HepG2 (cell line): ENCODE data around the gene CAMTA1. TPM values are rescaled to one million over a fixed set of nuclear protein-coding genes. Genes with fewer than 3 reads are reported as not detected.

Experiments
- ATAC-seq: fragments of 200-7000 bp; cut with Tn5 transposase; 3 replicates; pipeline ENCODE4 v1.9.1; 2020; ENCODE audit warnings: mild to moderate bottlenecking, moderate library complexity
- BruUV-seq: library from RNA; stranded (reverse); fragments of 400-500 nt; replicated peaks from 2 replicates; lab custom pipeline; 2021; lab: Mats Ljungman, UMichigan
- CTCF ChIA-PET: fragments of 300-600 bp; formaldehyde crosslinking; extraction: SDS; loops from one replicate; lab custom pipeline; 2021; ENCODE audit warnings: low total read pairs, inconsistent platforms, low intra/inter-chr PET ratio; lab: Yijun Ruan, JAX
- POLR2A ChIA-PET: fragments of 350-600 bp; sonication (Branson Sonifier 250); formaldehyde crosslinking; loops from one replicate; lab custom pipeline; 2020; ENCODE audit warnings: antibody characterized with exemption, inconsistent platforms; lab: Yijun Ruan, JAX
- DNase-seq: peaks from one replicate; pipeline ENCODE4 v3.0.0-alpha.2; 2015; ENCODE audit warnings: low spot score
- FAIRE-seq: peaks from 3 replicates; lab custom pipeline; 2011; peaks lifted over from hg19 to GRCh38; lab: Jason Lieb, UNC
- H2AFZ ChIP-seq: one replicate; pipeline ENCODE4 v1.6.1; 2011; ENCODE audit warnings: low read length, inconsistent platforms
- H3K27ac ChIP-seq: fragments of 300-600 bp; 3 replicates; pipeline ENCODE4 v1.8.0; 2011; ENCODE audit warnings: mixed run types, mild to moderate bottlenecking, mixed read lengths, low read length, inconsistent platforms; ENCODE audit not compliant: insufficient read depth; ENCODE audit errors: extremely low read length
- H3K27me3 ChIP-seq, 2 experiments: fragments of 200-600 bp in 1 of 2; 2 replicates in 1 of 2; 3 replicates in 1 of 2; pipeline versions ENCODE4 v1.6.0 to v1.8.0; 2011; ENCODE audit warnings: low read length in 2 of 2, mild to moderate bottlenecking in 2 of 2, moderate library complexity in 2 of 2, inconsistent platforms in 1 of 2; ENCODE audit not compliant: insufficient read depth in 2 of 2, control insufficient read depth in 1 of 2
- H3K36me3 ChIP-seq, 2 experiments: fragments of 200-600 bp in 1 of 2; replicated peaks in 1 of 2; 2 replicates in 1 of 2; 3 replicates in 1 of 2; pipeline versions ENCODE4 v1.5.1 to v1.8.0; 2011; ENCODE audit warnings: low read length in 2 of 2, inconsistent platforms in 1 of 2; ENCODE audit not compliant: insufficient read depth in 2 of 2, control insufficient read depth in 1 of 2
- H3K4me1 ChIP-seq: 2 replicates; pipeline ENCODE4 v1.5.1; 2012; ENCODE audit warnings: low read length, inconsistent platforms; ENCODE audit not compliant: insufficient read depth
- H3K4me2 ChIP-seq: 2 replicates; pipeline ENCODE4 v1.6.0; 2011; ENCODE audit warnings: low read depth, low read length, inconsistent platforms
- H3K4me3 ChIP-seq, 3 experiments: fragments of 200-600 bp in 1 of 3; sonication (generic), shearing (Covaris generic) in 1 of 3; replicated peaks in 1 of 3; 2 replicates each; pipeline ENCODE4 v1.5.1; 2011 to 2016; ENCODE audit warnings: low read length in 3 of 3, inconsistent platforms in 2 of 3, low read depth in 2 of 3, mild to moderate bottlenecking in 2 of 3, control low read depth in 1 of 3, mixed read lengths in 1 of 3; ENCODE audit not compliant: insufficient read depth in 1 of 3
- H3K79me2 ChIP-seq: one replicate; pipeline ENCODE4 v1.6.1; 2011; ENCODE audit warnings: low read length, inconsistent platforms; ENCODE audit not compliant: insufficient read depth
- H3K9ac ChIP-seq: 2 replicates; pipeline ENCODE4 v1.6.0; 2011; ENCODE audit warnings: mild to moderate bottlenecking, low read depth, low read length, inconsistent platforms; ENCODE audit not compliant: insufficient read depth
- H3K9me3 ChIP-seq: 2 replicates; pipeline ENCODE4 v1.5.1; 2012; ENCODE audit warnings: mild to moderate bottlenecking, low read length
- H4K20me1 ChIP-seq: 2 replicates; pipeline ENCODE4 v1.6.0; 2011; ENCODE audit warnings: inconsistent platforms, mild to moderate bottlenecking, low read length, moderate library complexity; ENCODE audit not compliant: insufficient read depth
- WGBS: methylation state at CpG from one replicate; pipeline ENCODE4 v1.1.6; 2017; ENCODE audit warnings: low lambda C conversion rate; 5-methylcytosine and 5-hydroxymethylcytosine counted together
- in situ Hi-C: cut with HindIII; loops from 2 replicates; pipeline ENCODE4 v1.10.0; 2017; ENCODE audit warnings: low pct_unique_long_range_greater_than_20kb; ENCODE audit not compliant: extremely low pct_ligation_motif_present
- intact Hi-C: fragments of 100-400 bp; cut with micrococcal nuclease; formaldehyde crosslinking; loops from one replicate; pipeline ENCODE4 v1.10.0; 2022; ENCODE audit not compliant: unreplicated experiment
- polyA plus RNA-seq, 8 experiments: library from polyadenylated mRNA; depleted of rRNA in 3 of 8; stranded (reverse) in 7 of 8; unstranded in 1 of 8; fragments of >200 nt; fragmentation: Illumina TruSeq in 4 of 8; extraction: Trizol in 4 of 8; gene quantifications; 2 replicates each; pipeline versions ENCODE4 v1.2.1 to v1.2.3, GENCODE V29; 2011 to 2016; ENCODE audit warnings: low read depth in 4 of 8, missing spikeins in 1 of 8, mixed read lengths in 1 of 8; ENCODE audit not compliant: insufficient read depth in 1 of 8
- total RNA-seq, 5 experiments: library from RNA; depleted of rRNA; stranded (reverse); fragments of >200 nt; fragmentation: Illumina TruSeq; extraction: Trizol; gene quantifications; 2 replicates each; pipeline ENCODE4 v1.2.3, GENCODE V29; 2016; ENCODE audit warnings: low read depth in 1 of 5
- TF ChIP-seq, protein P1 (sequence below): sonication (generic); formaldehyde crosslinking; IDR thresholded peaks from 2 replicates; pipeline ENCODE4 v1.4.0; 2020; ENCODE audit warnings: missing genetic modification reagents
- TF ChIP-seq, protein P2 (sequence below): fragments of 450-650 bp; IDR thresholded peaks from 2 replicates; pipeline ENCODE4 v1.6.1; 2016

CAMTA1 gene
- total and polyA plus RNA-seq, 2 of the 13 experiments (the other 11 are each of a cell fraction or from before 2014, with no cell fraction given), result 25.0 to 36.4 TPM

DNA sequence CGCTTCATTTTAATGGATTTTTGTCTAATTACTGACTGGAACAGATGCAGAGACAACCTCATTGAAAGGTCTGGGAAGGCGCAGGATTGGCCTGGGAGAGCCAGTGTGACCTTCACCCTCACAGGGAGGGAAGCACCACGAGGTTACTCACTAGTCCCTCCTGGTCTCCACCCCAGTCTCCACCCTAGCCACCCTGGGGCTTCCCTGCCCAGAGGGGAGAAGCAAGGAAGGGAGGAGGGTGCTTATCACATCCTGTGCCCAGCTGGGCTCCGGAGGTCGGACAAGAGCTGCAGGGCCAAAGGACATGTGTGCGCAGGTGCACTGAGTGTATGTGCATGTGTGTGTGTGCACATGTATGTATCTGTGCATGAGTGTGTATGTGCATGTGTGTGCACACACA is 765.7 kb downstream of the CAMTA1 start:
- Histone ChIP-seq H3K36me3 (no peaks in the 10 kb centered on the region), H3K9ac (no peak overlapping the region), H3K4me1 (peaks cover 24% of the 10 kb centered on the region), H3K9me3 (no peaks in the 10 kb centered on the region), H3K79me2 (no peaks in the 10 kb centered on the region), H3K27ac (no peak overlapping the region), H3K27me3 (peaks cover 0 to 16% of the 10 kb centered on the region in 2 experiments; a peak in 1 of 5 replicates), H2AFZ (no peak overlapping the region), H3K4me3 (no peak overlapping the region), H4K20me1 (no peaks in the 10 kb centered on the region), H3K4me2 (no peak overlapping the region)
- FAIRE-seq (no peak), ATAC-seq (no peak), DNase-seq (no peak)
- POLR2A ChIA-PET, result no interaction called here
- intact Hi-C loops (no loop called here), in situ Hi-C loops (no loop called here)
- 32% methylated on average over 3 of the region's 6 CpGs for WGBS
- CTCF ChIA-PET, result no interaction called here
- no TSS peak for BruUV-seq
- TF ChIP-seq, protein P1, sequence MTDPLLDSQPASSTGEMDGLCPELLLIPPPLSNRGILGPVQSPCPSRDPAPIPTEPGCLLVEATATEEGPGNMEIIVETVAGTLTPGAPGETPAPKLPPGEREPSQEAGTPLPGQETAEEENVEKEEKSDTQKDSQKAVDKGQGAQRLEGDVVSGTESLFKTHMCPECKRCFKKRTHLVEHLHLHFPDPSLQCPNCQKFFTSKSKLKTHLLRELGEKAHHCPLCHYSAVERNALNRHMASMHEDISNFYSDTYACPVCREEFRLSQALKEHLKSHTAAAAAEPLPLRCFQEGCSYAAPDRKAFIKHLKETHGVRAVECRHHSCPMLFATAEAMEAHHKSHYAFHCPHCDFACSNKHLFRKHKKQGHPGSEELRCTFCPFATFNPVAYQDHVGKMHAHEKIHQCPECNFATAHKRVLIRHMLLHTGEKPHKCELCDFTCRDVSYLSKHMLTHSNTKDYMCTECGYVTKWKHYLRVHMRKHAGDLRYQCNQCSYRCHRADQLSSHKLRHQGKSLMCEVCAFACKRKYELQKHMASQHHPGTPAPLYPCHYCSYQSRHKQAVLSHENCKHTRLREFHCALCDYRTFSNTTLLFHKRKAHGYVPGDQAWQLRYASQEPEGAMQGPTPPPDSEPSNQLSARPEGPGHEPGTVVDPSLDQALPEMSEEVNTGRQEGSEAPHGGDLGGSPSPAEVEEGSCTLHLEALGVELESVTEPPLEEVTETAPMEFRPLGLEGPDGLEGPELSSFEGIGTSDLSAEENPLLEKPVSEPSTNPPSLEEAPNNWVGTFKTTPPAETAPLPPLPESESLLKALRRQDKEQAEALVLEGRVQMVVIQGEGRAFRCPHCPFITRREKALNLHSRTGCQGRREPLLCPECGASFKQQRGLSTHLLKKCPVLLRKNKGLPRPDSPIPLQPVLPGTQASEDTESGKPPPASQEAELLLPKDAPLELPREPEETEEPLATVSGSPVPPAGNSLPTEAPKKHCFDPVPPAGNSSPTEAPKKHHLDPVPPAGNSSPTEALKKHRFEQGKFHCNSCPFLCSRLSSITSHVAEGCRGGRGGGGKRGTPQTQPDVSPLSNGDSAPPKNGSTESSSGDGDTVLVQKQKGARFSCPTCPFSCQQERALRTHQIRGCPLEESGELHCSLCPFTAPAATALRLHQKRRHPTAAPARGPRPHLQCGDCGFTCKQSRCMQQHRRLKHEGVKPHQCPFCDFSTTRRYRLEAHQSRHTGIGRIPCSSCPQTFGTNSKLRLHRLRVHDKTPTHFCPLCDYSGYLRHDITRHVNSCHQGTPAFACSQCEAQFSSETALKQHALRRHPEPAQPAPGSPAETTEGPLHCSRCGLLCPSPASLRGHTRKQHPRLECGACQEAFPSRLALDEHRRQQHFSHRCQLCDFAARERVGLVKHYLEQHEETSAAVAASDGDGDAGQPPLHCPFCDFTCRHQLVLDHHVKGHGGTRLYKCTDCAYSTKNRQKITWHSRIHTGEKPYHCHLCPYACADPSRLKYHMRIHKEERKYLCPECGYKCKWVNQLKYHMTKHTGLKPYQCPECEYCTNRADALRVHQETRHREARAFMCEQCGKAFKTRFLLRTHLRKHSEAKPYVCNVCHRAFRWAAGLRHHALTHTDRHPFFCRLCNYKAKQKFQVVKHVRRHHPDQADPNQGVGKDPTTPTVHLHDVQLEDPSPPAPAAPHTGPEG (CRISPR knock-in tag), result no peak
- TF ChIP-seq, protein P2, sequence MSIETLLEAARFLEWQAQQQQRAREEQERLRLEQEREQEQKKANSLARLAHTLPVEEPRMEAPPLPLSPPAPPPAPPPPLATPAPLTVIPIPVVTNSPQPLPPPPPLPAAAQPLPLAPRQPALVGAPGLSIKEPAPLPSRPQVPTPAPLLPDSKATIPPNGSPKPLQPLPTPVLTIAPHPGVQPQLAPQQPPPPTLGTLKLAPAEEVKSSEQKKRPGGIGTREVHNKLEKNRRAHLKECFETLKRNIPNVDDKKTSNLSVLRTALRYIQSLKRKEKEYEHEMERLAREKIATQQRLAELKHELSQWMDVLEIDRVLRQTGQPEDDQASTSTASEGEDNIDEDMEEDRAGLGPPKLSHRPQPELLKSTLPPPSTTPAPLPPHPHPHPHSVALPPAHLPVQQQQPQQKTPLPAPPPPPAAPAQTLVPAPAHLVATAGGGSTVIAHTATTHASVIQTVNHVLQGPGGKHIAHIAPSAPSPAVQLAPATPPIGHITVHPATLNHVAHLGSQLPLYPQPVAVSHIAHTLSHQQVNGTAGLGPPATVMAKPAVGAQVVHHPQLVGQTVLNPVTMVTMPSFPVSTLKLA, result peak; percentile 73
